ENCODE data around the gene MCAT. TPM values are rescaled to one million over a fixed set of nuclear protein-coding genes. Genes with fewer than 3 reads are reported as not detected.

Gene MCAT
- total RNA-seq, 1 experiment from 2014 or later, result 16.3 TPM

GRCh38 chr22:43094085-43094484, 49.1 kb downstream of the MCAT start:
- H3K27me3 ChIP-seq (ENCODE audit: control insufficient read depth, insufficient read depth, low read length), result no peaks in the 10 kb centered on the region
- BruUV-seq (replicated peaks), result no TSS peak
- intact Hi-C loops (cut with micrococcal nuclease; ENCODE audit: unreplicated experiment) (no loop called here), in situ Hi-C loops (cut with HindIII; ENCODE audit: low pct_unique_long_range_greater_than_20kb, low sequenced_read_pairs) (no loop called here)
- TF ChIP-seq CTCF (IDR thresholded peaks at IDR 0.05) (no peak; the same call in 1 of the 2 replicates), TCF7L2 (IDR thresholded peaks at IDR 0.05; ENCODE audit: low read depth, low read length) (no peak), SIN3A (IDR thresholded peaks at IDR 0.05; ENCODE audit: borderline replicate concordance, insufficient read depth, low read depth, low read length) (no peak), POLR2AphosphoS5 (IDR thresholded peaks at IDR 0.05; ENCODE audit: low read depth, low read length) (no peak)
- TF ChIP-seq, protein P1, sequence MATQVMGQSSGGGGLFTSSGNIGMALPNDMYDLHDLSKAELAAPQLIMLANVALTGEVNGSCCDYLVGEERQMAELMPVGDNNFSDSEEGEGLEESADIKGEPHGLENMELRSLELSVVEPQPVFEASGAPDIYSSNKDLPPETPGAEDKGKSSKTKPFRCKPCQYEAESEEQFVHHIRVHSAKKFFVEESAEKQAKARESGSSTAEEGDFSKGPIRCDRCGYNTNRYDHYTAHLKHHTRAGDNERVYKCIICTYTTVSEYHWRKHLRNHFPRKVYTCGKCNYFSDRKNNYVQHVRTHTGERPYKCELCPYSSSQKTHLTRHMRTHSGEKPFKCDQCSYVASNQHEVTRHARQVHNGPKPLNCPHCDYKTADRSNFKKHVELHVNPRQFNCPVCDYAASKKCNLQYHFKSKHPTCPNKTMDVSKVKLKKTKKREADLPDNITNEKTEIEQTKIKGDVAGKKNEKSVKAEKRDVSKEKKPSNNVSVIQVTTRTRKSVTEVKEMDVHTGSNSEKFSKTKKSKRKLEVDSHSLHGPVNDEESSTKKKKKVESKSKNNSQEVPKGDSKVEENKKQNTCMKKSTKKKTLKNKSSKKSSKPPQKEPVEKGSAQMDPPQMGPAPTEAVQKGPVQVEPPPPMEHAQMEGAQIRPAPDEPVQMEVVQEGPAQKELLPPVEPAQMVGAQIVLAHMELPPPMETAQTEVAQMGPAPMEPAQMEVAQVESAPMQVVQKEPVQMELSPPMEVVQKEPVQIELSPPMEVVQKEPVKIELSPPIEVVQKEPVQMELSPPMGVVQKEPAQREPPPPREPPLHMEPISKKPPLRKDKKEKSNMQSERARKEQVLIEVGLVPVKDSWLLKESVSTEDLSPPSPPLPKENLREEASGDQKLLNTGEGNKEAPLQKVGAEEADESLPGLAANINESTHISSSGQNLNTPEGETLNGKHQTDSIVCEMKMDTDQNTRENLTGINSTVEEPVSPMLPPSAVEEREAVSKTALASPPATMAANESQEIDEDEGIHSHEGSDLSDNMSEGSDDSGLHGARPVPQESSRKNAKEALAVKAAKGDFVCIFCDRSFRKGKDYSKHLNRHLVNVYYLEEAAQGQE (IDR thresholded peaks at IDR 0.05; ENCODE audit: insufficient read depth in 1 of 2, low read depth in 2 of 2, low read length in 1 of 2), result no peak
- peaks cover 3% of the 10 kb centered on the region; the same call in 1 of the 2 replicates for H3K4me1 ChIP-seq (ENCODE audit: control insufficient read depth, insufficient read depth, low read length)
- ATAC-seq, result no peak
- no peak for DNase-seq (ENCODE audit: low read depth, low spot score)
- POLR2A ChIA-PET, result no interaction called here
- no peak overlapping the region for H3K27ac ChIP-seq (ENCODE audit: low read length)
- H3K4me3 ChIP-seq (ENCODE audit: low read depth in 2 of 2, low read length in 2 of 2), result no peak overlapping the region
- CTCF ChIA-PET, result no interaction called here
- H3K36me3 ChIP-seq (ENCODE audit: control insufficient read depth, insufficient read depth, low read length), result no peaks in the 10 kb centered on the region
- H3K9me3 ChIP-seq (ENCODE audit: control insufficient read depth, insufficient read depth, low read depth, low read length), result no peaks in the 10 kb centered on the region

DNA sequence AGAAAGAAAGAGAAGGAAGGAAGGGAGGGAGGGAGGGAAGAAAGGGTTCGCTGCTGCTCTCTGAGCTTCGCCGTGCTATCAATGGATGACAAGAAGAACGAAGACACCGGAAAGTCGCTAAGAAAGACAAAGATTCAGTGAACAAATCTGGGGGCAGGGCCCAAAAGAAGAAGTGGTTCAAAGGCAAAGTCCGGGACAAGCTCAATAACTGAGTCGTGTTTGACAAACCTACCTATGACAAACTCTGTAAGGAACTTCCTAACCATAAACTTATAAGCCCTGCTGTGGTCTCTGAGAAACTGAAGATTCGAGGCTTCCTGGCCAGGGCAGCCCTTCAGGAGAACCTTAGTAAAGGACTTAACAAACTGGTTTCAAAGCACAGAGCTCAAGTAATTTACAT, 51.1 kb downstream of the MCAT start:
- in situ Hi-C loops (cut with HindIII; ENCODE audit: low pct_unique_long_range_greater_than_20kb, low sequenced_read_pairs), result no loop called here
- CTCF ChIA-PET, result interaction anchor here (0.6 to 0.7 kb wide), 2 partner anchors 22 to 250 kb away, joined by 3 to 9 read pairs; no protein-coding TSS in a partner anchor
- ATAC-seq, result no peak

More for the DNA sequence above, 51.1 kb downstream of the MCAT start:
- Histone ChIP-seq H3K4me1 (ENCODE audit: control insufficient read depth, insufficient read depth, low read length) (peaks cover 3% of the 10 kb centered on the region; the same call in 1 of the 2 replicates), H3K27me3 (ENCODE audit: control insufficient read depth, insufficient read depth, low read length) (no peaks in the 10 kb centered on the region), H3K9me3 (ENCODE audit: control insufficient read depth, insufficient read depth, low read depth, low read length) (no peaks in the 10 kb centered on the region), H3K4me3 (ENCODE audit: low read depth in 2 of 2, low read length in 2 of 2) (no peak overlapping the region), H3K36me3 (ENCODE audit: control insufficient read depth, insufficient read depth, low read length) (no peaks in the 10 kb centered on the region), H3K27ac (ENCODE audit: low read length) (no peak overlapping the region)
- no peak for DNase-seq (ENCODE audit: low read depth, low spot score)
- POLR2A ChIA-PET, result interaction anchor here (0.7 kb wide), 1 partner anchor 120 kb away, joined by 8 read pairs; no protein-coding TSS in a partner anchor
- BruUV-seq (replicated peaks), result no TSS peak
- TF ChIP-seq SIN3A (IDR thresholded peaks at IDR 0.05; ENCODE audit: borderline replicate concordance, insufficient read depth, low read depth, low read length) (no peak), POLR2AphosphoS5 (IDR thresholded peaks at IDR 0.05; ENCODE audit: low read depth, low read length) (no peak), CTCF (IDR thresholded peaks at IDR 0.05) (no peak), TCF7L2 (IDR thresholded peaks at IDR 0.05; ENCODE audit: low read depth, low read length) (no peak)
- TF ChIP-seq, protein P1 (IDR thresholded peaks at IDR 0.05; ENCODE audit: insufficient read depth in 1 of 2, low read depth in 2 of 2, low read length in 1 of 2), result no peak
- intact Hi-C loops (cut with micrococcal nuclease; ENCODE audit: unreplicated experiment), result no loop called here
